ENCODE data around the gene PECR. TPM values are rescaled to one million over a fixed set of nuclear protein-coding genes. Genes with fewer than 3 reads are reported as not detected.

PECR gene
- total and polyA plus RNA-seq, 10 of the 15 experiments (the other 5 are each of a cell fraction or from before 2014, with no cell fraction given) = 7.6 to 37.4 (median 25.7) TPM

- TF ChIP-seq ZBED1 (IDR thresholded peaks at IDR 0.05; ENCODE audit: borderline replicate concordance) = no peak
- TF ChIP-seq PML (IDR thresholded peaks at IDR 0.05; ENCODE audit: low read length) = no peak
- TF ChIP-seq CBFB (IDR thresholded peaks at IDR 0.05; ENCODE audit: low read depth) = no peak
- no peak for TF ChIP-seq KDM1A (IDR thresholded peaks at IDR 0.05; ENCODE audit: borderline replicate concordance)
- TF ChIP-seq TBL1XR1 (IDR thresholded peaks at IDR 0.05; ENCODE audit: low read depth, low read length) = no peak
- no peak for TF ChIP-seq BCLAF1 (IDR thresholded peaks at IDR 0.05)
- TF ChIP-seq MYB (IDR thresholded peaks at IDR 0.05; ENCODE audit: borderline replicate concordance, low read depth, low read length) = no peak
- no peak for TF ChIP-seq STAT3 (IDR thresholded peaks at IDR 0.05; ENCODE audit: low read depth, low read length)
- TF ChIP-seq HSF1 (IDR thresholded peaks at IDR 0.05; ENCODE audit: low read depth, low read length) = no peak
- no peak for TF ChIP-seq KAT2A (conservative IDR thresholded peaks at IDR 0.05; ENCODE audit: control insufficient read depth, low read depth, low read length)
- TF ChIP-seq RAD51 (IDR thresholded peaks at IDR 0.05) = peak; percentile 78
- no peak for TF ChIP-seq HDAC2 (IDR thresholded peaks at IDR 0.05)
- 0 out of 2 replicates have a peak, but pooled peaks have one; percentile 11 for TF ChIP-seq TCF3 (IDR thresholded peaks at IDR 0.05; ENCODE audit: borderline replicate concordance, insufficient read depth, low read depth, low read length)
- TF ChIP-seq SREBF1 (IDR thresholded peaks at IDR 0.05; ENCODE audit: low read length) = no peak
- TF ChIP-seq NR2C1 (IDR thresholded peaks at IDR 0.05) = no peak
- no peak for TF ChIP-seq SMC3 (IDR thresholded peaks at IDR 0.05; ENCODE audit: borderline replicate concordance, low read length)
- peak; percentile 50; the same call in 1 of the 2 replicates for TF ChIP-seq GATAD2B (conservative IDR thresholded peaks at IDR 0.05; ENCODE audit: low read depth)
- no peak for TF ChIP-seq BCL3 (IDR thresholded peaks at IDR 0.05; ENCODE audit: borderline replicate concordance, insufficient read depth, low read depth, low read length, poor library complexity, severe bottlenecking)
- TF ChIP-seq RBBP5 (conservative IDR thresholded peaks at IDR 0.05) = no peak
- TF ChIP-seq SREBF2 (IDR thresholded peaks at IDR 0.05; ENCODE audit: low read length) = no peak
- TF ChIP-seq MTA3 (IDR thresholded peaks at IDR 0.05; ENCODE audit: borderline replicate concordance, low read length) = no peak
- TF ChIP-seq MXI1 (IDR thresholded peaks at IDR 0.05; ENCODE audit: low read depth, low read length) = no peak; the same call in 1 of the 2 replicates
- peak; percentile 38; the same call in 1 of the 2 replicates for TF ChIP-seq MAX (IDR thresholded peaks at IDR 0.05; ENCODE audit: low read depth, low read length)
- TF ChIP-seq FOS (IDR thresholded peaks at IDR 0.05; ENCODE audit: borderline replicate concordance, extremely low read depth, insufficient read length) = no peak
- peak; percentile 53; the same call in 1 of the 2 replicates for TF ChIP-seq NR2F1 (conservative IDR thresholded peaks at IDR 0.05)
- no peak for TF ChIP-seq ATF2 (IDR thresholded peaks at IDR 0.05; ENCODE audit: low read length)
Measured at GRCh38 chr2:216081487-216082116, at the start of gene PECR, which contains the start of gene TMEM169 (continued).

All from GM12878 (cell line).